ENCODE results near the gene TGM6.

TGM6 gene

GRCh38 chr20:2380601-2381000 lies at the start of gene TGM6:
Gene TGM6, plus strand, starts transcription at chr20:2380901. Its CDS starts 68 bp downstream, at chr20:2380969.
- no peak for DNase-seq (ENCODE audit: low spot score)

GRCh38 chr20:2331106-2331505 lies 49.6 kb upstream of the TGM6 start:
- DNase-seq (ENCODE audit: low spot score): no peak

- no peak for DNase-seq (ENCODE audit: low spot score)
Observed at GRCh38 chr20:2331901-2332565, 48.7 kb upstream of the TGM6 start.

GRCh38 chr20:2332711-2333110 lies 48.0 kb upstream of the TGM6 start:
- DNase-seq (ENCODE audit: low spot score): no peak

- DNase-seq (ENCODE audit: low spot score): no peak
Observed at GRCh38 chr20:2333821-2334220, 46.9 kb upstream of the TGM6 start.

- DNase-seq (ENCODE audit: low spot score): no peak
Observed at GRCh38 chr20:2335096-2335870, 45.4 kb upstream of the TGM6 start.

- no peak for DNase-seq (ENCODE audit: low spot score)
Observed at GRCh38 chr20:2336471-2336870, 44.2 kb upstream of the TGM6 start.

GRCh38 chr20:2337142-2337541 lies 43.6 kb upstream of the TGM6 start:
- no peak for DNase-seq (ENCODE audit: low spot score)

GRCh38 chr20:2338411-2339066 lies 42.2 kb upstream of the TGM6 start:
- DNase-seq (ENCODE audit: low spot score): no peak

- DNase-seq (ENCODE audit: low spot score): no peak
Observed at GRCh38 chr20:2340136-2340535, 40.6 kb upstream of the TGM6 start.

- no peak for DNase-seq (ENCODE audit: low spot score)
Observed at GRCh38 chr20:2340823-2341222, 39.9 kb upstream of the TGM6 start.

- DNase-seq (ENCODE audit: low spot score): no peak
Observed at GRCh38 chr20:2341336-2341735, 39.4 kb upstream of the TGM6 start.

- no peak for DNase-seq (ENCODE audit: low spot score)
Observed at GRCh38 chr20:2342243-2342642, 38.5 kb upstream of the TGM6 start.

GRCh38 chr20:2346188-2346587 lies 34.5 kb upstream of the TGM6 start:
- no peak for DNase-seq (ENCODE audit: low spot score)

- no peak for DNase-seq (ENCODE audit: low spot score)
Observed at GRCh38 chr20:2348336-2348735, 32.4 kb upstream of the TGM6 start.

- DNase-seq (ENCODE audit: low spot score): peak; percentile 5
Observed at GRCh38 chr20:2349801-2350200, 30.9 kb upstream of the TGM6 start.

GRCh38 chr20:2350606-2351005 lies 30.1 kb upstream of the TGM6 start:
- DNase-seq (ENCODE audit: low spot score): no peak

- DNase-seq (ENCODE audit: low spot score): no peak
Observed at GRCh38 chr20:2353231-2353630, 27.5 kb upstream of the TGM6 start.

- DNase-seq (ENCODE audit: low spot score): no peak
Observed at GRCh38 chr20:2357114-2357513, 23.6 kb upstream of the TGM6 start.

- no peak for DNase-seq (ENCODE audit: low spot score)
Observed at GRCh38 chr20:2358006-2358405, 22.7 kb upstream of the TGM6 start.

- DNase-seq (ENCODE audit: low spot score): no peak
Observed at GRCh38 chr20:2361035-2361593, 19.6 kb upstream of the TGM6 start.

- DNase-seq (ENCODE audit: low spot score): no peak
Observed at GRCh38 chr20:2363187-2363586, 17.5 kb upstream of the TGM6 start.

- no peak for DNase-seq (ENCODE audit: low spot score)
Observed at GRCh38 chr20:2363587-2363986, 17.1 kb upstream of the TGM6 start.

Data from RKO (cell line).